Hair follicular keratinocyte (primary cell): ENCODE data around the gene GPR157. TPM values are rescaled to one million over a fixed set of nuclear protein-coding genes. Genes with fewer than 3 reads are reported as not detected.

Source experiments
- total RNA-seq: library from RNA; depleted of rRNA; stranded (reverse); fragments of >200 nt; gene quantifications from 2 replicates; pipeline ENCODE4 v1.2.3, GENCODE V29; 2015

GPR157 gene
- total RNA-seq, result 5.5 and 5.6 TPM in 2 replicates

GRCh38 chr1:9128520-9129265 is at the start of gene GPR157:
Gene GPR157, minus strand, starts transcription at chr1:9129102. Its CDS starts 75 bp downstream, at chr1:9129027.

GRCh38 chr1:9069326-9070100 is 59.4 kb downstream of the GPR157 start, which contains the start of gene SLC2A5:
Gene SLC2A5, minus strand, starts transcription at chr1:9069635. Its CDS starts 99 bp downstream, at chr1:9069536.

Other genes with a start within 250 kb of the GPR157 start
- not detected in 2 replicates for gene CA6, start 183.2 kb downstream of the GPR157 start, total RNA-seq
- gene SLC2A7, start 102.7 kb downstream of the GPR157 start, total RNA-seq, result not detected in 2 replicates
- under 0.01 and 0.46 TPM in 2 replicates for gene SLC2A5, start 59.5 kb downstream of the GPR157 start, total RNA-seq
- gene H6PD, start 105.7 kb upstream of the GPR157 start, total RNA-seq, result 5.7 and 16.1 TPM in 2 replicates
- gene SPSB1, start 163.8 kb upstream of the GPR157 start, total RNA-seq, result 10.4 and 11.1 TPM in 2 replicates